COLO668 (cell line): ENCODE measurements around the gene FSTL4.
A peak's percentile ranks its signal among the peaks of the same experiment; 100 is the strongest.

Experiments used
- DNase-seq: peaks from one replicate; lab custom pipeline; 2025; ENCODE audit not compliant: unreplicated experiment; lab: John Stamatoyannopoulos, UW

FSTL4 gene

DNA sequence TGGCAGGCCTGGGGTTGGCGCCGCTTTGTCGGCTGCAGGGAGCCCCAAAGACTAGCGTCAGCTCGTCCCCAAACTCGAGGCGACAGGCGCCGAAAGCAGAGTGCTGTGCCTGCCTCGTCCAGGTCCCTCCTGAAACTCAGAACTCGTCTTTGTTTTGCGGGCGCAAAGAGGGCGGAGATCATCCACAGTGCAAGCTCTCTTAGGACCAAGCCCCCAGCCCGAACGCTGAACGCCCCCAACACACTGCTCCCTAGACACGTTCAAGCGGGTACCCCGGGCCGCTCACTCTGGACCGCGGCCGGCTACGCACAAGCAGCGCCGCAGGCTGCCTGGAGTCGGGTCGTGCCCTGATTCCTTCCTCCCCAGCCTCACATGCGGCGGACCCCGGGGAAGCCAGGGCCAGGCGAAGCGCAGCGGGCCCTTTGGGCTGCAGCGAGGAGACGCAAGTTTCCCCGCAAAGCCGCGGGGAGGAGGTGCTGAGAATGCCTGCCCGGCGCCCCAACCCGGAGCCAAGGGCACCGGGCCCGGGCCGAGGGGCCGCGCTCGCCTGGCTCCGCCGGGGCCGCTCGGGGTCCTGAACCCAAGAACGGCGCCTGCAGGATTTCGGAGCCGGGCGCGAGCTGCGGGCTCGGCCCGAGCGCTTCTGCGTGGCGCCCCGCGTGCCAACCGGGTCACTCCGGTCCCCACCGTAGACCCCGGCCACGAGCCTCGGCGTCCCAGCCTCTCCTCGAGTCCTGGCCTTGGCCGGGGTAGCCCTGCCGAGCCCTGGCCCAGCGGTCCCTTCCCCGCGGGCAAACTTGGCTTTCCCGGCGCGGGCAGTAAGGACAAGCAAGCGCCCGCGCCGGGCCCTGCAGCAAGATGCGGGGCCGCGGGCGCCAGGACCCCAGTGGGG lies 738 bp downstream of the FSTL4 start:
- DNase-seq, result peak; percentile 49

GRCh38 chr5:133610489-133611356 lies 1.6 kb downstream of the FSTL4 start:
- DNase-seq, result peak; percentile 70

DNA sequence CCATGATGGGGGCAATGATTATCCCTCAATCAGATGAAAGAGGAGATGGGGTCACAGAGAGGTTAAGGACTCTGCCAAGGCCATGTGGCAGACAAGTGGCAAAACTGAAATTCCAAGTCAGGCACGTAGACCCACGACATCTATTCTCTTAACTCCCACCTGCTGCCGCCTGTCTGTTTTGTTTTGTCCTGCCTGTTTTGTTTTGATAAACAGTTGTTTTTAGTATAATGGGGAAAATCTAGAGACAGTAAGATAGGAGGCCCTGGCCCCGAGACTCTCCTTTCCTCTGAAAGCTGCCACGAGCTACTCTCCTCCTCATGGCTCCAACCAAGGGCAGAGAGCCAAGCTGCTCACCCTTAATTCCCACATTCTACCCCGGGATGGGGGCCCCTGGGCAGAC lies 4.9 kb downstream of the FSTL4 start:
- no peak for DNase-seq

GRCh38 chr5:133606835-133607234 lies 5.5 kb downstream of the FSTL4 start:
- no peak for DNase-seq

- DNase-seq, result no peak
Observed at GRCh38 chr5:133605323-133605722, 7.0 kb downstream of the FSTL4 start.

GRCh38 chr5:133603711-133604110 lies 8.6 kb downstream of the FSTL4 start:
- no peak for DNase-seq

- no peak for DNase-seq
Observed at GRCh38 chr5:133602835-133603380, 9.4 kb downstream of the FSTL4 start.

DNA sequence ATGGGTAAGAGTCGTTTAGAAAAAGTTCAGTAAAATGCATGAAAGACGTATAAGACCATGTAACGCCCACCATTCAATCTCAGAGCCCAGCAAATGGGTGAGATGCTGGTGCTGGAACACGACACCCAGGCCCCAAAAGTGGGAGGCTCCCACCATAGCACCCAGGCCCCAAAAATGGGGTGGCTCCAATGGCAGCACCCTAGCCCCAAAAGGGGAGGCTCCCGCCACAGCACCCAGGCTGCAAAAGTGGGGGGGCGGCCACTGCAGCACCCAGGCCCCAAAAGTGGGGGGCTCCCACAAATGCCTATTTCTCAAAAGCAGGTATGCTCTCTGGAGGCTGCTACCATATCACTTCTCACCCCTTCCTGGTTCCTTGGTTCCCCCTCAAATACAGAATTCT lies 12.7 kb downstream of the FSTL4 start:
- DNase-seq, result no peak

DNA sequence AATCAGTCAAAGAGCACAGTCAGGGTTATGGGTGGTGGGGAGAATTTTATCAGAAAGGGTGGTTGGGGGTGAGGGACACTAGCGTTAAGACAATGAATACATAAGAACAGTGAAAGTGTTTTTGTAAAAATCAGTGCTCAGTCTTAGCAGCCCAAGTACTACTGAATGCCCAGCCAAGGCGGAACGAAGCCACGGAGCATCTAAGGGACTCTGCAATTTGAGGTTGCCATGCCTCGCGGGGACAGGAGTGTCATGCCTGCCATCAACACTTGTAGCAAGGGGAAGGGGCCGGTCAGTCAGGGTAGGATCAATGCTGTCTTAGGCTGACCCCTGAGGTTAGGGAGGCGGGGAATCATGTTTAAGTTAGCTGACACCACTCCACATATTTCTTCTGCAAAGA lies 13.3 kb downstream of the FSTL4 start:
- no peak for DNase-seq

- no peak for DNase-seq
Observed at GRCh38 chr5:133596049-133596448, 16.3 kb downstream of the FSTL4 start.

DNA sequence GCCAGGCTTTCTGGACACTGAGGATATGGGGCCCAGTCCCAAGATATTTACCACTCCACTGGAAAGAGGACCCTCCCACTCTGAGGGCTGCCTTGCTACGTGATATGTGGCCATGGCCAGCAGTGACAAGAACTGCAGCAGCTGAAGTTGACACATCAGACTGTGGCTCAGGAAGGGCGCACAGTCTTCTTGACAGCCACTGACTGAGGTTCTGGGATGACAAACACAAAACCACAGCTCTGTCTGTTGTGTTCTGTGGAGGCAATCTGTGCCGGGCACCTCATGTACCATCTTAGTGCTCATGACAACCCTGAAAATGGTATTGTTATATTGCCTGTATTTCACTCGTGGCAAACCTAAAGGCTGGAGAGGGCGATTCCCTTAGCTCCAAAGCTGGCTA lies 16.9 kb downstream of the FSTL4 start:
- no peak for DNase-seq

GRCh38 chr5:133589286-133589685 lies 23.1 kb downstream of the FSTL4 start:
- DNase-seq, result no peak

- no peak for DNase-seq
Observed at GRCh38 chr5:133582971-133583370, 29.4 kb downstream of the FSTL4 start.

GRCh38 chr5:133581918-133582317 lies 30.4 kb downstream of the FSTL4 start:
- no peak for DNase-seq

- no peak for DNase-seq
Observed at GRCh38 chr5:133581348-133581747, 31.0 kb downstream of the FSTL4 start.

GRCh38 chr5:133580618-133581017 lies 31.7 kb downstream of the FSTL4 start:
- DNase-seq, result no peak

DNA sequence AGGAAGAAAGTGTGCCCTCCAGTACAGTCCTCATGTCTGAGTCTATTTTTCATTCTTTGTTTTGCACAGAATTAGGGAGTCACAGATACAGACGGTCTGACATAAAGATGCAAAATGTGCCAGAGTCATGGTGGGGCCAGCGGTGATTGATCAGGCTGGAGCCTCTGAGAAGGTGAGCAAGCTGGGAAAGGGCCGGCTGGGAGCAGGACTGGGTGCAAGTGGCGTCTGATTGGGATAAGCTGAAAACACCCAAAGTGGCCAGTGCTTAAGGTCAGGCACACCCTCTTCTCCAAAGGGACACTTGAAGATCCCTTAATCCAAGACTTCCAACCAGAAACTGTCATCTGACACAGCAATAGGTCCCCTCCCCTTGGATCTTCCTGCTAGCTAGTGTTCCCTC lies 32.6 kb downstream of the FSTL4 start:
- no peak for DNase-seq

GRCh38 chr5:133569347-133569746 lies 43.0 kb downstream of the FSTL4 start:
- DNase-seq, result no peak

- no peak for DNase-seq
Observed at GRCh38 chr5:133565993-133566392, 46.3 kb downstream of the FSTL4 start.

GRCh38 chr5:133564921-133565565 lies 47.3 kb downstream of the FSTL4 start:
- no peak for DNase-seq

- DNase-seq, result no peak
Observed at GRCh38 chr5:133562554-133562953, 49.8 kb downstream of the FSTL4 start.
